Neutrophil (primary cell): ENCODE measurements around the gene NDST1.

Source experiments
- H3K27ac ChIP-seq: fragments of 200-600 bp; sonication (generic); 2 replicates; pipeline ENCODE4 v1.5.1; 2016; ENCODE audit warnings: mild to moderate bottlenecking, moderate library complexity
- H3K27me3 ChIP-seq: fragments of 200-600 bp; sonication (generic); 2 replicates; pipeline ENCODE4 v1.6.0; 2016; ENCODE audit warnings: mild to moderate bottlenecking
- H3K36me3 ChIP-seq: fragments of 200-600 bp; sonication (generic); 2 replicates; pipeline ENCODE4 v1.5.1; 2017
- H3K4me1 ChIP-seq, 2 experiments: fragments of 200-600 bp in 1 of 2; sonication (generic) in 1 of 2; 1 replicate in 1 of 2; 2 replicates in 1 of 2; pipeline versions ENCODE4 v1.5.1 to v1.6.1; 2013 to 2016; ENCODE audit warnings: low read depth in 1 of 2, low read length in 1 of 2, mild to moderate bottlenecking in 1 of 2, moderate library complexity in 1 of 2; ENCODE audit not compliant: control insufficient read depth in 1 of 2, insufficient read depth in 1 of 2
- H3K4me3 ChIP-seq, 2 experiments: fragments of 200-600 bp in 1 of 2; sonication (generic) in 1 of 2; 1 replicate in 1 of 2; 2 replicates in 1 of 2; pipeline ENCODE4 v1.5.1; 2013 to 2016; ENCODE audit warnings: low read depth in 1 of 2, low read length in 1 of 2, mild to moderate bottlenecking in 1 of 2, moderate library complexity in 1 of 2
- H3K9me3 ChIP-seq: fragments of 200-600 bp; sonication (generic); 2 replicates; pipeline ENCODE4 v1.5.1; 2016
- TF ChIP-seq, protein P1 (sequence below): fragments of 200-600 bp; sonication (generic); IDR thresholded peaks from 2 replicates; pipeline ENCODE4 v1.5.1; 2016; ENCODE audit warnings: antibody characterized with exemption

NDST1 gene

DNA sequence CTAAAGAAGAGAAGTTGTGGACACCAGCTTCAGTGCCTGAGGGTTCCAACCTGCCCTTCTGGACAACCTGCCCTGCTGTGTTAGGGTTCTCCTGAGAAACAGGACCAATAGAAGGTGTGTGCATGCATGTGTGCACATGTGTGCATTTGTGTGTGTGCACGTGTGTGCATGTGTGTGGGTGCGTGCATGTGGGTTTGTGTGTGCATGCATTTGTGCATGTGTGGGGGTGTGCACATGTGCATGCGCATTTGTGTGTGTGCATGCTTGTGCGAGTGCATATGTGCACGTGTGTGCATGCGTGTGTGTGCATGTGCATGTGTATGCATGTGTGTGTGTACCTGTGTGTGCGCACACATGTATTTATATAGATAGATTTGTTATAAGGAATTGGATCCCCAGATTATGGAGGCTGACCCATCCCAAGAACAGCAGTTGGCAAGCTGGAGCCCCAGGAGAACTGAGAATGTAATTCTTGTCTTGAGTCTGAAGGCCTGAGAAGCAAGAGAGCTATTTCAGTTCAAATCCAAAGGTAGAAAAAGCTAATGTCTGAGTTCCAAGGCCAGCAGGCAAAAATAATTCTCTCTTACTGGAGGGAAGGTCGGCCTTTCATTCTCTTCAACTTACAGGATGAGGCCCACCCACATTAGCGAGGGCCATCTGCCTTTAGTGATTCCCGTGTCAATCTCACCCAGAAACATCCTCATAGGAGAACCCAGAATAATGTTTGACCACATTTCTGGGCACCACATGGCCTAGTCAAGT, 69.6 kb downstream of the NDST1 start:
- Histone ChIP-seq H3K9me3 (no peaks in the 10 kb centered on the region), H3K4me1 (no peaks in the 10 kb centered on the region), H3K27me3 (peaks cover 18% of the 10 kb centered on the region), H3K36me3 (no peaks in the 10 kb centered on the region), H3K27ac (no peak overlapping the region), H3K4me3 (no peak overlapping the region)
- TF ChIP-seq, protein P1, sequence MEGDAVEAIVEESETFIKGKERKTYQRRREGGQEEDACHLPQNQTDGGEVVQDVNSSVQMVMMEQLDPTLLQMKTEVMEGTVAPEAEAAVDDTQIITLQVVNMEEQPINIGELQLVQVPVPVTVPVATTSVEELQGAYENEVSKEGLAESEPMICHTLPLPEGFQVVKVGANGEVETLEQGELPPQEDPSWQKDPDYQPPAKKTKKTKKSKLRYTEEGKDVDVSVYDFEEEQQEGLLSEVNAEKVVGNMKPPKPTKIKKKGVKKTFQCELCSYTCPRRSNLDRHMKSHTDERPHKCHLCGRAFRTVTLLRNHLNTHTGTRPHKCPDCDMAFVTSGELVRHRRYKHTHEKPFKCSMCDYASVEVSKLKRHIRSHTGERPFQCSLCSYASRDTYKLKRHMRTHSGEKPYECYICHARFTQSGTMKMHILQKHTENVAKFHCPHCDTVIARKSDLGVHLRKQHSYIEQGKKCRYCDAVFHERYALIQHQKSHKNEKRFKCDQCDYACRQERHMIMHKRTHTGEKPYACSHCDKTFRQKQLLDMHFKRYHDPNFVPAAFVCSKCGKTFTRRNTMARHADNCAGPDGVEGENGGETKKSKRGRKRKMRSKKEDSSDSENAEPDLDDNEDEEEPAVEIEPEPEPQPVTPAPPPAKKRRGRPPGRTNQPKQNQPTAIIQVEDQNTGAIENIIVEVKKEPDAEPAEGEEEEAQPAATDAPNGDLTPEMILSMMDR, result no peak

DNA sequence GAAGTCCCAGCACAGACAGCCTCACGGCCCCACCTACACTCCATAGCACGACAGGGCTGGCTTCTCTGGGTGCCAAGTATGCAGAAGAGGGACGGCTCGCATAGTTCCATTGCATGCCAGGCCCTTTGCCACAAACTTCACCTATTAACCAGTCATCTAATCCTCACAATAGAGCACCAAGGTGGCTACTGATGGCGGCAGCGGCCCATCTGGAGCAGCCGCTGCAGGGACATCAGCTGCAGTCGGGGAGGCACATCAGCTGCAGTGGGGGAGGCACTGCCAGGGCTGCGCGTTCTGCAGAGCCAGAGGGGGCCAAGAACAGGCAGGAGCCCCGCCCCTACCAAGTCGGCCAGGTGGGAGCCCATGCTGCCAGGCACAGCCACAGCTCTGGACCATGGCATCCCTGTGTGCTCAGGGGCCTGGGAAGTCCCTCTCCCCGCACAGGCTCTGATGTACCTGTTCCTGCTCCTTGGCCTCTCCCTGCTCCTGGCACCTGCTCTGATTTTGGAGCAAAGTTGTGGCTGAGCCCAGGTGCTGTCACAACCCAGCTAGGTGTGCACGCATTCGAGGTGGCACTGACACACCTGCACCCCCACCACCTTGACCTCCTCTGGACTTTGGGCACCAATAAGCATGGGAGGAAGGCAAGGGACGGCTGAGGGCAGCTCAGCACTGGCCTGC, 71.0 kb downstream of the NDST1 start:
- peaks cover 25% of the 10 kb centered on the region for H3K27me3 ChIP-seq
- H3K4me1 ChIP-seq, result no peaks in the 10 kb centered on the region
- no peaks in the 10 kb centered on the region for H3K9me3 ChIP-seq

DNA sequence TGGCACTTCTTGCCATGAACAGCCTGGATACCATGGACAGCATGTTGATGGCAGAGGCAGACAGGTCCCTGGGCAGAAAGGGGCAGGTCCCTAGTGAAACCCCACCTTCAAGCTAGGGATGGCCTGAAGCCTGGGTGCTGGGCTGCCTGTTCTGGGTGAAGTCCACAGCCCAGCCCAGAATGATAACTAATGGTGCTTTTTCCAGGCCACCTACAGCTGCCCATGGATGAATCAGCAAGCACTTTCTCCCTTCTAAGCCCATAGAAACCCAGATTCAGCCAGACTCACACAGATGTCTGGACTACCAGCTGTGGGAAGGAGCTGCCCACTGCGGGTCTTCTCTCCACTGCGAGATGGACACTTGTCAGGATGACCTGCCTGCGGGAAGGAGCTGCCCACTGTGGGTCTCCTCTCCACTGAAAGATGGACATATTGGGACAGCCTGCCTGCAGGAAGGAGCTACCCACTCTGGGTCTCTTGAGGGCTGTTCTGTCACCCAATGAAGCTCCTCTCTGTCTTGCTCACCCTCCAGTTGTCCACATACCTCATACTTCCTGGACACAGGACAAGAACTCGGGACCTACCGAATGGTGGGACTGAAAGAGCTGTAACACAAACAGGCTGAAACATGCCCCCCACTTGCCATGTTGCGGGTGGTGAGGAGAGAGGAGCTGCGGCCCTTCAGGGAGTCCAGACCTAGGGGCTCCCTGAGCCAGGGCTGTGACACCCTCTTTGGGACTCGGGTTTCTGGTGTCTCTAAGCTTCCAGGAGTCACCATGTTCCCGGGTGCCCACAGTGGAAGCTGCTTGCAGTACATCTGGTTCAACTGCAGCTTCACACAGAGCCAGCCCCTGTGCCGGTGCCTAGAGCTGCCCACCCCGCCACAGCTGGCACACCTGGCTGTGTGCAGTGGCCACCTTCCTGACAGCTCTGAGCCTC, 71.8 kb downstream of the NDST1 start:
- no peak overlapping the region for H3K4me3 ChIP-seq
- H3K36me3 ChIP-seq, result no peaks in the 10 kb centered on the region
- H3K9me3 ChIP-seq, result no peaks in the 10 kb centered on the region
- peaks cover 25% of the 10 kb centered on the region for H3K27me3 ChIP-seq
- no peaks in the 10 kb centered on the region for H3K4me1 ChIP-seq
- H3K27ac ChIP-seq, result no peak overlapping the region
- TF ChIP-seq, protein P1, result no peak

More for the DNA sequence above, 71.0 kb downstream of the NDST1 start:
- TF ChIP-seq, protein P1, result no peak
- H3K27ac ChIP-seq, result no peak overlapping the region
- H3K4me3 ChIP-seq, result no peak overlapping the region
- H3K36me3 ChIP-seq, result no peaks in the 10 kb centered on the region

DNA sequence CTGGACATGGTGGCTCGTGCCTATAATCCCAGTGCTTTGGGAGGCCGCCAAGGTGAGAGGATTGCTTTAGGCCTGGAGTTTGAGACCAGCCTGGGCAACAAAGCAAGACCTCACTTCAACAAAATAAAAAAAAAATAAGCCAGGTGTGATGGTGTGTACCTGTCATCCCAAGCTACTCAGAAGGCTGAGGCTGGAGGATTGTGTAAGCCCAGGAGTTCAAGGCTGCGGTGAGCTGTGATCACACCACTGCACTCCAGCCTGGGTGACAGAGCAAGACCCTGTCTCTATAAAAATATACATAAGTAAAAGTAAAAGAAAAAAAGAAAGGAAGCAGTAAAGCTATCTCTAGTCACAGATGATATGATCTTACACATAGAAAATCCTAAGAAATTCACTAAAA, 73.0 kb downstream of the NDST1 start:
- TF ChIP-seq, protein P1, result no peak
- H3K36me3 ChIP-seq, result no peaks in the 10 kb centered on the region
- peaks cover 25% of the 10 kb centered on the region for H3K27me3 ChIP-seq

DNA sequence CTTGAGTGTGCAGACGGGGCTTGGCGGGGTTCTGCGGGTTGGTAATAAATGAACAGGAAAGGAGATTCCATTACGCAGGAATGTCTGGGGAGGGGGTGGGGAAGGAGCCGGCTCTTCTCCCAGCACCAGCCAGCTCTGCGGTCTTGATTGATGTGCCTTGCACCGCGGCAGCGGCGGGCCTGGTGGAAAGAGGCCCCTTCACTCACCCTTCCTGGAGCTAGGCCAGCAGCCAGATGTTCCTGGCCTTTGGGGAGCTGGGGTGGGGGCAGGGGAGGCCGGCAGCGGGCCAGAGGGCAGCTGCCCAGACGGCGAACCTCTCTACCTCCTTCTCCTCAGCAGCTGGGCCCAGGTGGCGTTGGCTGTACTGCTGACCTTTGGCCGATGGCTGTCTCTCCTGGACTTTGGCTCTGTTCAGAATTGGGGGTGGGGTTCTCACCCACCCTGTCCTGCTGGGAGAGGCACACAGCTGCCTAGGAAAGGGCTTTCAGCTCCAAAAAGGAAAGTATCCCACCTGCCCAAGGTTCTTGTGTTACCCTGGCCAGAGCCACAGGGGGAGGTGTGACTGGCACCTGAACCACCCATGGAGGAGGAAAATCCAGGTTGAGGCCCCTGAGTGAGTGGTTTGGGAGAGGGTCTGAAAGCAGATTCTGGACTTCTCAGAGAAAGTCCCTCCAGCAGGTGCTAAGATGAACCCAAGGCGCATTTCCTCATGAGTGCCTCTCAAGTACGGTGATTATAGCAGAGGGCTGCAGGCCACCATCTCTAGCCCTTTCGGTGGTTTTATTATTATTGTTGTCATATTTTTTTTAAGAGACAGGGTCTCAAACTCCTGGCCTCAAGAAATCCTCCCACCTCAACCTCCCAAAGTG, 74.5 kb downstream of the NDST1 start:
- Histone ChIP-seq H3K4me1 (no peaks in the 10 kb centered on the region), H3K9me3 (no peaks in the 10 kb centered on the region), H3K27ac (no peak overlapping the region), H3K4me3 (no peak overlapping the region), H3K36me3 (no peaks in the 10 kb centered on the region), H3K27me3 (peaks cover 25% of the 10 kb centered on the region)
- TF ChIP-seq, protein P1, result no peak

More for the DNA sequence above, 73.0 kb downstream of the NDST1 start:
- Histone ChIP-seq H3K9me3 (no peaks in the 10 kb centered on the region), H3K27ac (no peak overlapping the region), H3K4me3 (no peak overlapping the region), H3K4me1 (no peaks in the 10 kb centered on the region)
